Activated CD8-positive, alpha-beta memory T cell treated with anti-CD3 and anti-CD28 coated beads, Interleukin-2, amount 50 U/mL, for 1 hour (primary cell): Measurements from ENCODE around the gene WDR83.
"Not testable (repeated sequence)": the region's sequence is repeated elsewhere in the genome, so short reads cannot be mapped to it uniquely, and the experiment has no call there.

Source experiments
- DNase-seq: peaks from one replicate; pipeline ENCODE4 v3.0.0-alpha.2; 2020; ENCODE audit errors: extremely low read depth

WDR83 gene

GRCh38 chr19:12655546-12655945 is 11.1 kb upstream of the WDR83 start:
- DNase-seq, result no peak

GRCh38 chr19:12656899-12657571 is 9.6 kb upstream of the WDR83 start:
- DNase-seq, result no peak

GRCh38 chr19:12657966-12658365 is 8.6 kb upstream of the WDR83 start:
- no peak for DNase-seq

- no peak for DNase-seq
Measured at GRCh38 chr19:12660980-12661379, 5.6 kb upstream of the WDR83 start.

- DNase-seq, result no peak
Measured at GRCh38 chr19:12664406-12665280, 2.0 kb upstream of the WDR83 start.

GRCh38 chr19:12665281-12665573 is 1.4 kb upstream of the WDR83 start:
- peak; percentile 24 for DNase-seq

- DNase-seq, result no peak
Measured at GRCh38 chr19:12665671-12666264, 839 bp upstream of the WDR83 start.

GRCh38 chr19:12667731-12668302 is 1.2 kb downstream of the WDR83 start:
- no peak for DNase-seq

GRCh38 chr19:12668346-12668745 is 1.7 kb downstream of the WDR83 start:
- no peak for DNase-seq

GRCh38 chr19:12668932-12669269 is 2.3 kb downstream of the WDR83 start:
- DNase-seq, result peak; percentile 59

- DNase-seq, result peak; percentile 49
Measured at GRCh38 chr19:12669270-12670158, 2.9 kb downstream of the WDR83 start.

GRCh38 chr19:12670159-12670928 is 3.7 kb downstream of the WDR83 start:
- no peak for DNase-seq

- no peak for DNase-seq
Measured at GRCh38 chr19:12672744-12673143, 6.1 kb downstream of the WDR83 start.

- no peak for DNase-seq
Measured at GRCh38 chr19:12675399-12675798, 8.8 kb downstream of the WDR83 start.

GRCh38 chr19:12675940-12676339 is 9.3 kb downstream of the WDR83 start:
- DNase-seq, result no peak

- peak; percentile 54 for DNase-seq
Measured at GRCh38 chr19:12676384-12676792, 9.8 kb downstream of the WDR83 start.

- no peak for DNase-seq
Measured at GRCh38 chr19:12676928-12677327, 10.3 kb downstream of the WDR83 start.

- not testable (repeated sequence) for DNase-seq
Measured at GRCh38 chr19:12678039-12678438, 11.4 kb downstream of the WDR83 start.

- no peak for DNase-seq
Measured at GRCh38 chr19:12680034-12680433, 13.4 kb downstream of the WDR83 start.

- peak; percentile 83 for DNase-seq
Measured at GRCh38 chr19:12681074-12681987, 14.7 kb downstream of the WDR83 start, which contains the start of gene DHPS. Gene DHPS, minus strand, starts transcription at chr19:12681880. Its CDS starts 114 bp downstream, at chr19:12681766.
